ENCODE measurements around the gene OGFOD3. TPM values are rescaled to one million over a fixed set of nuclear protein-coding genes. Genes with fewer than 3 reads are reported as not detected.
A peak's percentile ranks its signal among the peaks of the same experiment; 100 is the strongest.

OGFOD3 gene
- total and polyA plus RNA-seq, 2 experiments from 2014 or later: 9.6 to 24.6 TPM

DNA sequence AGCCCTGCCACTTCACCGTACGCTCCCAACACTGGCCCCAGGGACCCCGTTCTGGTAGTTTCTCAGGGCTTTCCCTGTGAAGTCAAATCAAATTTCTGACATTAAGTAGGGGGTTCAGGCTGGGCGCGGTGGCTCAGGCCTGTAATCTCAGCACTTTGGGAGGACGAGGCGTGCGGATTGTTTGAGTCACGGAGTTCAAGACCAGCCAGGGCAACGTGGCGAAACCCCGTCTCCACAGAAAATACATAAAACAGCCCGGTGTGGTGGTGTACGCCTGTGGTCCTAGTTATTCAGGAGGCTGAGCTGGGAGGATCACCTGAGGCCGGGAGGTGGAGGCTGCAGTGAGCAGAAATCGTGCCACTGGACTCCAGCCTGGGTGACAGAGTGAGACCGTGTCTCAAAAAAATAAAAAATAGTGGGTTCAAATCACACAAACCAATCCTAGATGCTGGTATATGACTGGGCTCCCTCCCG is 31.5 kb upstream of the OGFOD3 start:
- H3K4me2 ChIP-seq: peak overlapping the region; percentile 86
- H3K27me3 Mint-ChIP-seq (ENCODE audit: insufficient read depth, low read depth, poor library complexity): peaks cover 11% of the 10 kb centered on the region
- no peak for ATAC-seq
- peak overlapping the region; percentile 95 for H3K4me3 ChIP-seq
- peak overlapping the region; percentile 89; the same call in 1 of the 2 replicates for H2AFZ ChIP-seq
- H3K36me3 Mint-ChIP-seq (ENCODE audit: low read depth): peaks cover 5% of the 10 kb centered on the region; the same call in 1 of the 3 replicates
- H3F3A ChIP-seq (replicated peaks; ENCODE audit: low read depth): no peaks in the 10 kb centered on the region; the same call in 1 of the 2 replicates
- H4K20me1 ChIP-seq (replicated peaks; ENCODE audit: insufficient read depth): no peaks in the 10 kb centered on the region
- TF ChIP-seq EZH2 (IDR thresholded peaks at IDR 0.05; ENCODE audit: low read depth, unreplicated experiment) (no peak), EZH2phosphoT487 (IDR thresholded peaks at IDR 0.05; ENCODE audit: unreplicated experiment) (no peak), JUNB (IDR thresholded peaks at IDR 0.05; ENCODE audit: unreplicated experiment) (no peak), POLR2AphosphoS5 (IDR thresholded peaks at IDR 0.05; ENCODE audit: low read depth) (no peak), CREB1 (CRISPR knock-in tag; IDR thresholded peaks at IDR 0.05; ENCODE audit: low read depth) (no peak), STAT1 (IDR thresholded peaks at IDR 0.05; ENCODE audit: unreplicated experiment) (no peak), ZNF331 (CRISPR knock-in tag; IDR thresholded peaks at IDR 0.05; ENCODE audit: low read depth) (no peak)
- TF ChIP-seq, protein P1, sequence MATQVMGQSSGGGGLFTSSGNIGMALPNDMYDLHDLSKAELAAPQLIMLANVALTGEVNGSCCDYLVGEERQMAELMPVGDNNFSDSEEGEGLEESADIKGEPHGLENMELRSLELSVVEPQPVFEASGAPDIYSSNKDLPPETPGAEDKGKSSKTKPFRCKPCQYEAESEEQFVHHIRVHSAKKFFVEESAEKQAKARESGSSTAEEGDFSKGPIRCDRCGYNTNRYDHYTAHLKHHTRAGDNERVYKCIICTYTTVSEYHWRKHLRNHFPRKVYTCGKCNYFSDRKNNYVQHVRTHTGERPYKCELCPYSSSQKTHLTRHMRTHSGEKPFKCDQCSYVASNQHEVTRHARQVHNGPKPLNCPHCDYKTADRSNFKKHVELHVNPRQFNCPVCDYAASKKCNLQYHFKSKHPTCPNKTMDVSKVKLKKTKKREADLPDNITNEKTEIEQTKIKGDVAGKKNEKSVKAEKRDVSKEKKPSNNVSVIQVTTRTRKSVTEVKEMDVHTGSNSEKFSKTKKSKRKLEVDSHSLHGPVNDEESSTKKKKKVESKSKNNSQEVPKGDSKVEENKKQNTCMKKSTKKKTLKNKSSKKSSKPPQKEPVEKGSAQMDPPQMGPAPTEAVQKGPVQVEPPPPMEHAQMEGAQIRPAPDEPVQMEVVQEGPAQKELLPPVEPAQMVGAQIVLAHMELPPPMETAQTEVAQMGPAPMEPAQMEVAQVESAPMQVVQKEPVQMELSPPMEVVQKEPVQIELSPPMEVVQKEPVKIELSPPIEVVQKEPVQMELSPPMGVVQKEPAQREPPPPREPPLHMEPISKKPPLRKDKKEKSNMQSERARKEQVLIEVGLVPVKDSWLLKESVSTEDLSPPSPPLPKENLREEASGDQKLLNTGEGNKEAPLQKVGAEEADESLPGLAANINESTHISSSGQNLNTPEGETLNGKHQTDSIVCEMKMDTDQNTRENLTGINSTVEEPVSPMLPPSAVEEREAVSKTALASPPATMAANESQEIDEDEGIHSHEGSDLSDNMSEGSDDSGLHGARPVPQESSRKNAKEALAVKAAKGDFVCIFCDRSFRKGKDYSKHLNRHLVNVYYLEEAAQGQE (IDR thresholded peaks at IDR 0.05; ENCODE audit: unreplicated experiment): no peak
- TF ChIP-seq, protein P2, sequence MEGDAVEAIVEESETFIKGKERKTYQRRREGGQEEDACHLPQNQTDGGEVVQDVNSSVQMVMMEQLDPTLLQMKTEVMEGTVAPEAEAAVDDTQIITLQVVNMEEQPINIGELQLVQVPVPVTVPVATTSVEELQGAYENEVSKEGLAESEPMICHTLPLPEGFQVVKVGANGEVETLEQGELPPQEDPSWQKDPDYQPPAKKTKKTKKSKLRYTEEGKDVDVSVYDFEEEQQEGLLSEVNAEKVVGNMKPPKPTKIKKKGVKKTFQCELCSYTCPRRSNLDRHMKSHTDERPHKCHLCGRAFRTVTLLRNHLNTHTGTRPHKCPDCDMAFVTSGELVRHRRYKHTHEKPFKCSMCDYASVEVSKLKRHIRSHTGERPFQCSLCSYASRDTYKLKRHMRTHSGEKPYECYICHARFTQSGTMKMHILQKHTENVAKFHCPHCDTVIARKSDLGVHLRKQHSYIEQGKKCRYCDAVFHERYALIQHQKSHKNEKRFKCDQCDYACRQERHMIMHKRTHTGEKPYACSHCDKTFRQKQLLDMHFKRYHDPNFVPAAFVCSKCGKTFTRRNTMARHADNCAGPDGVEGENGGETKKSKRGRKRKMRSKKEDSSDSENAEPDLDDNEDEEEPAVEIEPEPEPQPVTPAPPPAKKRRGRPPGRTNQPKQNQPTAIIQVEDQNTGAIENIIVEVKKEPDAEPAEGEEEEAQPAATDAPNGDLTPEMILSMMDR (conservative IDR thresholded peaks at IDR 0.05; ENCODE audit: low read depth in 2 of 2): no peak
- TF ChIP-seq, protein P3, sequence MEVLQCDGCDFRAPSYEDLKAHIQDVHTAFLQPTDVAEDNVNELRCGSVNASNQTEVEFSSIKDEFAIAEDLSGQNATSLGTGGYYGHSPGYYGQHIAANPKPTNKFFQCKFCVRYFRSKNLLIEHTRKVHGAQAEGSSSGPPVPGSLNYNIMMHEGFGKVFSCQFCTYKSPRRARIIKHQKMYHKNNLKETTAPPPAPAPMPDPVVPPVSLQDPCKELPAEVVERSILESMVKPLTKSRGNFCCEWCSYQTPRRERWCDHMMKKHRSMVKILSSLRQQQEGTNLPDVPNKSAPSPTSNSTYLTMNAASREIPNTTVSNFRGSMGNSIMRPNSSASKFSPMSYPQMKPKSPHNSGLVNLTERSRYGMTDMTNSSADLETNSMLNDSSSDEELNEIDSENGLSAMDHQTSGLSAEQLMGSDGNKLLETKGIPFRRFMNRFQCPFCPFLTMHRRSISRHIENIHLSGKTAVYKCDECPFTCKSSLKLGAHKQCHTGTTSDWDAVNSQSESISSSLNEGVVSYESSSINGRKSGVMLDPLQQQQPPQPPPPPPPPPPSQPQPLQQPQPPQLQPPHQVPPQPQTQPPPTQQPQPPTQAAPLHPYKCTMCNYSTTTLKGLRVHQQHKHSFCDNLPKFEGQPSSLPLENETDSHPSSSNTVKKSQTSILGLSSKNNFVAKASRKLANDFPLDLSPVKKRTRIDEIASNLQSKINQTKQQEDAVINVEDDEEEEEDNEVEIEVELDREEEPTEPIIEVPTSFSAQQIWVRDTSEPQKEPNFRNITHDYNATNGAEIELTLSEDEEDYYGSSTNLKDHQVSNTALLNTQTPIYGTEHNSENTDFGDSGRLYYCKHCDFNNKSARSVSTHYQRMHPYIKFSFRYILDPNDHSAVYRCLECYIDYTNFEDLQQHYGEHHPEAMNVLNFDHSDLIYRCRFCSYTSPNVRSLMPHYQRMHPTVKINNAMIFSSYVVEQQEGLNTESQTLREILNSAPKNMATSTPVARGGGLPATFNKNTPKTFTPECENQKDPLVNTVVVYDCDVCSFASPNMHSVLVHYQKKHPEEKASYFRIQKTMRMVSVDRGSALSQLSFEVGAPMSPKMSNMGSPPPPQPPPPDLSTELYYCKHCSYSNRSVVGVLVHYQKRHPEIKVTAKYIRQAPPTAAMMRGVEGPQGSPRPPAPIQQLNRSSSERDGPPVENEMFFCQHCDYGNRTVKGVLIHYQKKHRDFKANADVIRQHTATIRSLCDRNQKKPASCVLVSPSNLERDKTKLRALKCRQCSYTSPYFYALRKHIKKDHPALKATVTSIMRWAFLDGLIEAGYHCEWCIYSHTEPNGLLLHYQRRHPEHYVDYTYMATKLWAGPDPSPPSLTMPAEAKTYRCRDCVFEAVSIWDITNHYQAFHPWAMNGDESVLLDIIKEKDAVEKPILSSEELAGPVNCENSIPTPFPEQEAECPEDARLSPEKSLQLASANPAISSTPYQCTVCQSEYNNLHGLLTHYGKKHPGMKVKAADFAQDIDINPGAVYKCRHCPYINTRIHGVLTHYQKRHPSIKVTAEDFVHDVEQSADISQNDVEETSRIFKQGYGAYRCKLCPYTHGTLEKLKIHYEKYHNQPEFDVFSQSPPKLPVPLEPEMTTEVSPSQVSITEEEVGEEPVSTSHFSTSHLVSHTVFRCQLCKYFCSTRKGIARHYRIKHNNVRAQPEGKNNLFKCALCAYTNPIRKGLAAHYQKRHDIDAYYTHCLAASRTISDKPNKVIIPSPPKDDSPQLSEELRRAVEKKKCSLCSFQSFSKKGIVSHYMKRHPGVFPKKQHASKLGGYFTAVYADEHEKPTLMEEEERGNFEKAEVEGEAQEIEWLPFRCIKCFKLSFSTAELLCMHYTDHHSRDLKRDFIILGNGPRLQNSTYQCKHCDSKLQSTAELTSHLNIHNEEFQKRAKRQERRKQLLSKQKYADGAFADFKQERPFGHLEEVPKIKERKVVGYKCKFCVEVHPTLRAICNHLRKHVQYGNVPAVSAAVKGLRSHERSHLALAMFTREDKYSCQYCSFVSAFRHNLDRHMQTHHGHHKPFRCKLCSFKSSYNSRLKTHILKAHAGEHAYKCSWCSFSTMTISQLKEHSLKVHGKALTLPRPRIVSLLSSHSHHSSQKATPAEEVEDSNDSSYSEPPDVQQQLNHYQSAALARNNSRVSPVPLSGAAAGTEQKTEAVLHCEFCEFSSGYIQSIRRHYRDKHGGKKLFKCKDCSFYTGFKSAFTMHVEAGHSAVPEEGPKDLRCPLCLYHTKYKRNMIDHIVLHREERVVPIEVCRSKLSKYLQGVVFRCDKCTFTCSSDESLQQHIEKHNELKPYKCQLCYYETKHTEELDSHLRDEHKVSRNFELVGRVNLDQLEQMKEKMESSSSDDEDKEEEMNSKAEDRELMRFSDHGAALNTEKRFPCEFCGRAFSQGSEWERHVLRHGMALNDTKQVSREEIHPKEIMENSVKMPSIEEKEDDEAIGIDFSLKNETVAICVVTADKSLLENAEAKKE (CRISPR knock-in tag; IDR thresholded peaks at IDR 0.05): no peak
- TF ChIP-seq, protein P4, sequence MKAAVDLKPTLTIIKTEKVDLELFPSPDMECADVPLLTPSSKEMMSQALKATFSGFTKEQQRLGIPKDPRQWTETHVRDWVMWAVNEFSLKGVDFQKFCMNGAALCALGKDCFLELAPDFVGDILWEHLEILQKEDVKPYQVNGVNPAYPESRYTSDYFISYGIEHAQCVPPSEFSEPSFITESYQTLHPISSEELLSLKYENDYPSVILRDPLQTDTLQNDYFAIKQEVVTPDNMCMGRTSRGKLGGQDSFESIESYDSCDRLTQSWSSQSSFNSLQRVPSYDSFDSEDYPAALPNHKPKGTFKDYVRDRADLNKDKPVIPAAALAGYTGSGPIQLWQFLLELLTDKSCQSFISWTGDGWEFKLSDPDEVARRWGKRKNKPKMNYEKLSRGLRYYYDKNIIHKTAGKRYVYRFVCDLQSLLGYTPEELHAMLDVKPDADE (IDR thresholded peaks at IDR 0.05): no peak
- H3K4me3 Mint-ChIP-seq: peak overlapping the region; percentile 79
- H3K9me3 Mint-ChIP-seq: peaks cover 32% of the 10 kb centered on the region
- H3K4me1 Mint-ChIP-seq: peaks cover 16% of the 10 kb centered on the region
- peak overlapping the region; percentile 56 for H3K27ac Mint-ChIP-seq
- peaks cover 17% of the 10 kb centered on the region; the same call in 1 of the 2 replicates for H3K4me1 ChIP-seq (ENCODE audit: insufficient read depth)
- no peaks in the 10 kb centered on the region for H3K36me3 ChIP-seq (ENCODE audit: insufficient read depth)
- H3K79me2 ChIP-seq (replicated peaks; ENCODE audit: insufficient read depth): 0 out of 2 replicates have a peak, but pooled peaks cover 5% of the 10 kb centered on the region
- no peaks in the 10 kb centered on the region for H3K9me2 ChIP-seq (ENCODE audit: insufficient read depth)
- 0 out of 2 replicates have a peak overlapping the region, but pooled peaks have one; percentile 26 for H3K27ac ChIP-seq (ENCODE audit: low read depth)
- no peak for DNase-seq (ENCODE audit: low spot score)
- no peaks in the 10 kb centered on the region for H3K27me3 ChIP-seq (ENCODE audit: insufficient read depth)
